Measurements from ENCODE around the gene KLF18.
"Not testable (repeated sequence)": the region's sequence is repeated elsewhere in the genome, so short reads cannot be mapped to it uniquely, and the experiment has no call there.

Gene KLF18

GRCh38 chr1:44141531-44141930 is at the start of gene KLF18:
Gene KLF18 (minus strand): TSS chr1:44141631. CDS start chr1:44141631, 0 bp downstream.
- DNase-seq, result no peak

DNA sequence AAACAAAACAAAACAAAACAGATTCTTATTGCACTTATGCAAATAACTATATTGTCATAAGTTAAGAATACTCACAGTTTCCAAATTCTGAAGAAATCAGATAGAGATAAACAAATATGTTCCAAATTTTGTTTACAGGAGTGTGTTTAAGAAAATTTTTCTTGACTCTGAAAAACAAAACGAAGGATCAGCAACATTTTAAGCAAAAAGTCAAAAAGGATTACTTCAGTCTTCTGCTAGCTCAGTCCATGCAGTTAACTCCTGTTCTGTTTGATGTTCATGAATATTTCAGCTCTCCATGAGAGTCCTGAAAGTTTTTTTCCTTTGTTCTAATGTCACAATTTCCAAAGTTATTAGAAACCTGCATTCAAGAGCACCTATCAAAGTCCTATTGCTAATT is 33.2 kb upstream of the KLF18 start:
- no peak for DNase-seq

DNA sequence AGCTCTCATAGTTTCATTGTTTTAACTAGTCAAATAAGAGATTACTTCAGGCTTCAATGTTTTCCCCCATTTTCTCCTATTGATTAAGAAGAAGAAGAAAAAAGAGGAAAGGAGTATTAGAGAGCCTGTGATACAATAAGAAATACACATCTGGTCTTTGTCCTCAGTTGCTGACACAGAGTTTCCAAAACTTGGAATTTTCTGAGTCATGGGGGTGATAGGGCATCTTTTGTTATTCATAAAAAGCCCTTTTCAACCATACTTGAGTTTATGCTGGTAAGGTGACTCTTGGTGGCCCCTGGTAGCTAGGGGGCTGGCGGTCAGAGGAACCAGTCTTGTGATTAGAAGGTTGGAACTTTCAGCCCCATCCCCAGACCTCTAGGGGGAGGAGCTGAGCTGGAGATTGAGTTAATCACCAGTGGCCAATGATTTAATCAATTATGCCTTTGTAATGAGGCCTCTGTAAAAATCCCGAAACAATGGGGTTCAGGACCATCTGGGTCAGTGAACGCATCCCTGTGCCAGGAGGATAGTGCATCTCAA is 28.9 kb upstream of the KLF18 start:
- DNase-seq, result no peak

GRCh38 chr1:44168520-44169098 is 27.2 kb upstream of the KLF18 start:
- no peak for DNase-seq

GRCh38 chr1:44161546-44161945 is 20.1 kb upstream of the KLF18 start:
- no peak for DNase-seq

DNA sequence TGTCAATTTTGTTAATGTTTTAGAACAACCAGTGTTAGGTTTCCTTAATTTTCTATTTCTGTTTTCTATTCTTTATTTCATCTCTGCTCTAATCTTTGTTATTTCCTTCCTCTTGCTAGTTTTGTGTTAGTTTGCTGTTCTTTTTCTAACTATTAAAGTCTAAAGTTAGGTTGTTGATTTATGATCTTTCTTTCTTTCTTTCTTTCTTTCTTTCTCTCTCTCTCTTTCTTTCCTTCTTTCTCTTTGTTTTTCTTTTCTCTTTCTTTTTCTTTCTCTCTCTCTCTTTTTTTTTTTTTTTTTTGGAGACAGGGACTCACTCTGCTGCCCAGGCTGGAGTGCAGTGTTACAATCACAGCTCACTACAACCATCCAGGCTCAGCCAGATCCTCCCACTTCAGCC is 17.4 kb upstream of the KLF18 start:
- no peak for DNase-seq

GRCh38 chr1:44157903-44158302 is 16.5 kb upstream of the KLF18 start:
- DNase-seq, result no peak

DNA sequence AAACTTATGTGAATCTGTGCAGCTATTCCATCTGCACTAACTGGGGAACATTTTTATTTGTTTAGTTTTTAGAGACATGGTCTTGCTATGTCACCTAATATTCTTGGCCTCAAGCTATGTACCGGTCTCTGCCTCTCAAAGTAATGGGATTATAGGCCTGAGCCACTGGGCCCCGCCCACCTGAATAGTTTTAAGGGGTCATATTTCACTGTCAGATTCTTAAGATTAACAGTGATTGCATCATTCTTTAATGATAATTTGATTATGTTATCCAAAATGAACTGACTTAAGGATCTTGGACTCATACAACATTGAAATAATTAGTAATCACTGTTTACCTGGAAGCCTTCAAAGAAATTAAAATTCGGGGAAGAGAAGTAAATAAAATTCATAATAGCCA is 12.6 kb upstream of the KLF18 start:
- no peak for DNase-seq

- no peak for DNase-seq
Measured at GRCh38 chr1:44152692-44153091, 11.3 kb upstream of the KLF18 start.

GRCh38 chr1:44151808-44152207 is 10.4 kb upstream of the KLF18 start:
- no peak for DNase-seq

- no peak for DNase-seq
Measured at GRCh38 chr1:44151332-44151731, 9.9 kb upstream of the KLF18 start.

GRCh38 chr1:44147582-44147981 is 6.2 kb upstream of the KLF18 start:
- no peak for DNase-seq

DNA sequence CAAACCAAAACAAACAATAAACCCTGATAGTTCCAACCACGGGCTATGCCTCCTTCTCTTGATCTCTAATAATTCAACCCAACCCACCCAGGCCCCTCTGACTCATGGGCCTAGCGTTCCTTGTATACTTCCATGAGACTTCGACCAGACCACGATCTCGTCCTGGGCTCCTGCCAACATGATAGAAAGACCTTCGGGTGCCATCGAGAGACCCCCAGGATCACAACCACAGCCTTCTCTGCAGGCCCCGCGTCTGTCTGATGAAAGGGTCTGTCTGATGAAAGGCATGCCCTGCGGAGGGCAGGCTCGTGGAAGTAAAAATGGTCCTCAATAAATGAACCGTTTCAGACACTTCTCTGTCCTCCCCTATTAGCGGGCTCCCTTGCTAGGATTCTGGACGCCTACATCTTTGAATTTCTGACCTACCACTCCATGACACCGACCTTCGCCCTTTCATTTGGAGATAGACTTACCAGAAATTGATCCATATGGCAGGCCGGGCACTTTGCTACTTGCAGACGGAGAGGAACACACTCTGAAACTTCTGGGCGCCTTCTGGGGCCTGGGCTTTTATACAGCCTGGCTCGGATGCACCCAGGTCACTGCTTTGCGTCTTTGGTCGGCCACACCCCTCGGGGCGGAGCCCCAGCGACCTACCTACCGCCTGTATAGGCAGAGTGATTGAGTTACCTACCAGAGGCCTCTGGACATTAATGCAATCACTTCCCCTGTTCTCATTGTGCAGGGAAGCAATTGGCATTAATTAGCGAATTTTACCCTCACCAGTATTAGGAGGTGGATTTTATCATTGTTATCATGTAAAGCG is 5.3 kb upstream of the KLF18 start:
- no peak for DNase-seq

- DNase-seq, result no peak
Measured at GRCh38 chr1:44144962-44145756, 3.7 kb upstream of the KLF18 start.

DNA sequence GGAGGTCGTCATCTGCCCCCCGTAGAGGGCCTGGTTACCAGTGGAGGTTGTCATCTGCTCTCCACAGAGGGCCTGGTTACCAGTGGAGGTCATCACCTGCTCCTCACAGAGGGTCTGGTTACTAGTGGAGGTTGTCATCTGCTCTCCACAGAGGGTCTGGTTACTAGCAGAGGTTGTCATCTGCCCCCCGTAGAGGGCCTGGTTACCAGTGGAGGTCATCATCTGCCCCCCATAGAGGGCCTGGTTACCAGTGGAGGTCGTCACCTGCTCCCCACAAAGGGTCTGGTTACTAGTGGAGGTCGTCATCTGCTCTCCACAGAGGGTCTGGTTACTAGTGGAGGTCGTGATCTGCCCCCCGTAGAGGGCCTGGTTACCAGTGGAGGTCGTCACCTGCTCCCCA is 1.9 kb downstream of the KLF18 start:
- DNase-seq, result not testable (repeated sequence)

- DNase-seq, result no peak
Measured at GRCh38 chr1:44138239-44138638, 3.2 kb downstream of the KLF18 start.

DNA sequence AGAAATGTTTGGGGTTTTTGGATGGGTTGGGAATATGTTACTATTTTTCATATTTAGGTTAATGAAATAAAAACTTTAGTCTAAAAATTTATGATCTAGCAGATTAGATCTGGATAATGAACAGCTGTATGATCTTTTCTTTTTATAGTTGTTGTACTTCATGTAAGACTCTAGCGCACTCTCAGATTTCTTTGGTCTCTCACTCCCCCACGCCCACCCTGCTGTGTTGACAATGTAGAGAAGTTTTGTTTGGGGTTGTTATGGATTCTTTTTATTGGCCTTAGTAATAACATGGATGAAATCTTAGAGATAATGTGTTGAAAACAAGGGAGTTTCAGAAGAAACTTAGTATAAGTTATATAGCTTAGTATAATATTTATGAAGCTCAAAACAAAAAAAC is 5.5 kb downstream of the KLF18 start:
- DNase-seq, result no peak

DNA sequence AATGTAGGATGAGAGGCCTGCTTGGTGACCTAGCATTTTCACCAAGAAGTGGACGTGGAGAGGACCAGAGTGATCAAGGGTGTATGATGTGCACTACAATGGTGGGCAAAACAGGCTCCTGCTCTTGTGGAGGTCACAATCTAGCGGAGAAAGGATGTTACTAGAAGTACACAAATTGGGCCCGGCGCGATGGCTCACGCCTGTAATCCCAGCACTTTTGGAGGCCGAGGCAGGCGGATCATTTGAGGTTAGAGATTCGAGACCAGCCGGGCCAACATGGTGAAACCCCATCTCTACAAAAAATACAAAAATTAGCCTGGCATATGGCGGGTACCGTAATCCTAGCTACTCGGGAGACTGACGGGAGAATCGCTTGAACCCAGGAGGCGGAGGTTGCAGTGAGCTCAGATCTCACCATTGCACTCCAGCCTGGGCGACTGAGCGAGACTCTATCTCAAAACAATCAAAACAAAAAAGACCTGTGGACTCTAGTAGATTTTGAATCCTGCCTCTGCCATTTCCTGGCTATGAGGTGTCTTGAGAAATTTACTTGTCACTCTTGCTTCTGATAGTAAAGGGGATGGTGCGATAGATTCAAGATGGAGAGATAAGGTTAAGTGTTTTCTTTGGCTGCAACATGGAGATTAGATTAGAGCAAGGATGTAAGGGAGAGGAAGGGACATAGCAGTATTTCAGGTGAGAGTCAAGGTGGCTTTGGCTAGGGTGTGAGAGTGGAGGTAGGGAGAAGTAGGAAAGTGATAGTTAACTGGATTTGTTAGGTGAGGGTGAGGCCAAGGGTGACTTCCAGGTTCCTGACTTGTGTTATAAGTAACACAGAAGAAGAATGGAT is 7.1 kb downstream of the KLF18 start:
- no peak for DNase-seq

DNA sequence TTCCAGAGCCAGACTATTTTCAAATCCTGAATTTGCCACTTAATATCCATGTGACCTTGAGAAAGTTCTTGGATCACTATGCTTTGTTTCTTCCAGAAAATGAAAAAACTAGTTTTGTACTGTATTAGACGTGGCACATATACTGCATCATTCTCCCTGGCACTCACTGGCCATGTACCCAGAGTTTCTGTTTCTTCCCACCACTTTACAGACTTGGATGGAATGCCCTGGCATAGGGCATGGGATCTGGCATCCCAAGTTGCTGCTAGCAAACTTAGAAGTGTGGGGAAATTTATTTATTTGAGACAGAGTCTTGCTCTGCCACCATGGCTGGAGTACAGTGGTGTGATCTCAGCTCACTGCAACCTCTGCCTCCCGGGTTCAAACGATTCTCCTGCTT is 10.0 kb downstream of the KLF18 start:
- no peak for DNase-seq

DNA sequence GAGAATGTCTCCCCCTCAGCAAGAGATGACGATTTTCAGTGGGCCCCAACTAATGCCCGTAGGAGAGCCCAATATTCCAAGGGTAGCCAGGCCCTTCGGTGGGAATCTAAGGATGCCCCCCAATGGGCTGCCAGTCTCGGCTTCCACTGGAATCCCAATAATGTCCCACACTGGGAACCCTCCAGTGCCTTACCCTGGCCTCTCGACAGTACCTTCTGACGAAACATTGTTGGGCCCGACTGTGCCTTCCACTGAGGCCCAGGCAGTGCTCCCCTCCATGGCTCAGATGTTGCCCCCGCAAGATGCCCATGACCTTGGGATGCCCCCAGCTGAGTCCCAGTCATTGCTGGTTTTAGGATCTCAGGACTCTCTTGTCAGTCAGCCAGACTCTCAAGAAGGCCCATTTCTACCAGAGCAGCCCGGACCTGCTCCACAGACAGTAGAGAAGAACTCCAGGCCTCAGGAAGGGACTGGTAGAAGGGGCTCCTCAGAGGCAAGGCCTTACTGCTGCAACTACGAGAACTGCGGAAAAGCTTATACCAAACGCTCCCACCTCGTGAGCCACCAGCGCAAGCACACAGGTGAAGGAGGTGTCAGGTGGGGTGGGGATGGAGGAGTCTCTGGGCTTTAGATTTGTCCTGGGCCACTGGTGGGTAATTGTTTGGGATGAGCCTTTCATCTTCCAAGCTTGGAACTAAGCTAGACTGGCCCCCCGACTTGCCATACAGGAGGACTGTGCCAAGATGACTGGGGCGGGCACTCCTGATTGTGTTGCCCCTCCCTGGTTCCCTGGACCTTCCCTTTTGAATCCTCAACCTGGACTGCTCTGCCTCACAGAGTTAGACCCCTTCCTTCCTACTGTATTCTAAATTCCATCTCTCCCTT is 11.6 kb downstream of the KLF18 start:
- DNase-seq, result no peak

- DNase-seq, result no peak
Measured at GRCh38 chr1:44120398-44120949, 21.0 kb downstream of the KLF18 start.

All from retina (tissue), 1 donor.